A549 (cell line): ENCODE data around the gene TEX29. TPM values are rescaled to one million over a fixed set of nuclear protein-coding genes. Genes with fewer than 3 reads are reported as not detected.

Source experiments
- ATAC-seq, 2 experiments: fragments of 200-7000 bp in 1 of 2; fragments of >200 bp in 1 of 2; cut with Nextera tagmentation in 1 of 2; cut with Tn5 transposase in 1 of 2; 3 replicates each; pipeline versions ENCODE4 v1.8.0 to v1.9.1; 2018 to 2020; ENCODE audit warnings: mild to moderate bottlenecking in 1 of 2, moderate library complexity in 1 of 2
- CTCF ChIA-PET: fragments of 300-600 bp; sonication (Branson Sonifier 250); formaldehyde crosslinking; extraction: SDS; loops from one replicate; lab custom pipeline; 2021; ENCODE audit warnings: antibody characterized with exemption, inconsistent platforms; lab: Yijun Ruan, JAX
- POLR2A ChIA-PET: fragments of 350-600 bp; formaldehyde crosslinking; extraction: SDS; loops from one replicate; lab custom pipeline; 2021; ENCODE audit warnings: antibody characterized with exemption, inconsistent platforms; lab: Yijun Ruan, JAX
- DNase-seq, 2 experiments: peaks; one replicate each; pipeline versions ENCODE4 v3.0.0 to v3.0.0-alpha.2; 2011 to 2016; ENCODE audit warnings: low read depth in 1 of 2, low spot score in 1 of 2
- FAIRE-seq: peaks from 2 replicates; lab custom pipeline; 2011; peaks lifted over from hg19 to GRCh38; lab: Jason Lieb, UNC
- H3K27ac ChIP-seq, 2 experiments: fragments of >200 bp; sonication (Bioruptor Twin); formaldehyde crosslinking; 3 replicates each; pipeline ENCODE4 v1.5.1; 2016 to 2017
- H3K4me1 ChIP-seq: fragments of >200 bp; sonication (Bioruptor Twin); formaldehyde crosslinking; 3 replicates; pipeline ENCODE4 v1.6.1; 2016
- H3K4me2 ChIP-seq: fragments of >200 bp; sonication (Bioruptor Twin); formaldehyde crosslinking; 3 replicates; pipeline ENCODE4 v1.6.1; 2016
- H3K4me3 ChIP-seq: fragments of >200 bp; sonication (Bioruptor Twin); formaldehyde crosslinking; 3 replicates; pipeline ENCODE4 v1.5.1; 2016
- H3K9me3 ChIP-seq: fragments of >200 bp; sonication (Bioruptor Twin); formaldehyde crosslinking; 3 replicates; pipeline ENCODE4 v1.6.1; 2016
- BHLHE40 ChIP-seq: IDR thresholded peaks from 2 replicates; pipeline ENCODE4 v1.6.1; 2012; ENCODE audit warnings: low read depth, low read length, inconsistent platforms
- CBX2 ChIP-seq: fragments of 200-600 bp; sonication (generic); IDR thresholded peaks from 2 replicates; pipeline ENCODE4 v1.6.1; 2016; ENCODE audit warnings: low read depth, mild to moderate bottlenecking, borderline replicate concordance
- CEBPB ChIP-seq, 2 experiments: fragments of >200 bp in 1 of 2; sonication (Bioruptor Twin) in 1 of 2; formaldehyde crosslinking in 1 of 2; IDR thresholded peaks; 2 replicates each; pipeline ENCODE4 v1.6.1; 2012 to 2016
- E2F6 ChIP-seq: IDR thresholded peaks from 2 replicates; pipeline ENCODE4 v1.6.1; 2012; ENCODE audit warnings: low read depth, borderline replicate concordance
- EP300 ChIP-seq, 2 experiments: fragments of >200 bp; sonication (Bioruptor Twin); formaldehyde crosslinking; IDR thresholded peaks; 2 replicates in 1 of 2; 3 replicates in 1 of 2; pipeline ENCODE4 v1.6.1; 2016 to 2017
- FOSB ChIP-seq: fragments of 250-450 bp; sonication (Bioruptor Pico); IDR thresholded peaks from 2 replicates; pipeline ENCODE4 v1.5.0; 2020; ENCODE audit warnings: mild to moderate bottlenecking, moderate library complexity
- FOSL2 ChIP-seq, 2 experiments: fragments of 450-650 bp in 1 of 2; fragments of >200 bp in 1 of 2; sonication (Bioruptor Twin) in 1 of 2; formaldehyde crosslinking; IDR thresholded peaks; 2 replicates each; pipeline versions ENCODE4 v1.5.0 to v1.6.1; 2016 to 2020; ENCODE audit warnings: mild to moderate bottlenecking in 1 of 2, moderate library complexity in 1 of 2
- FOXS1 ChIP-seq: fragments of 250-450 bp; sonication (Bioruptor Pico); IDR thresholded peaks from 2 replicates; pipeline ENCODE4 v1.5.0; 2020; ENCODE audit warnings: mild to moderate bottlenecking, moderate library complexity
- GATA3 ChIP-seq: IDR thresholded peaks from 2 replicates; pipeline ENCODE4 v1.6.1; 2012; ENCODE audit warnings: borderline replicate concordance
- HES2 ChIP-seq: fragments of >200 bp; sonication (Bioruptor Twin); formaldehyde crosslinking; IDR thresholded peaks from 2 replicates; pipeline ENCODE4 v1.6.1; 2016
- HOXB13 ChIP-seq: fragments of 250-450 bp; sonication (Bioruptor Pico); IDR thresholded peaks from 2 replicates; pipeline ENCODE4 v1.5.0; 2020; ENCODE audit warnings: low read depth, mild to moderate bottlenecking, moderate library complexity
- JUN ChIP-seq, 2 experiments: fragments of >200 bp; sonication (Bioruptor Twin); formaldehyde crosslinking; IDR thresholded peaks; 2 replicates in 1 of 2; 3 replicates in 1 of 2; pipeline ENCODE4 v1.6.1; 2016 to 2017
- JUNB ChIP-seq: fragments of >200 bp; sonication (Bioruptor Twin); formaldehyde crosslinking; IDR thresholded peaks from 2 replicates; pipeline ENCODE4 v1.6.1; 2016
- KDM1A ChIP-seq: fragments of 200-600 bp; sonication (generic); IDR thresholded peaks from 2 replicates; pipeline ENCODE4 v1.6.1; 2016; ENCODE audit warnings: low read depth, mild to moderate bottlenecking
- KDM5A ChIP-seq: fragments of 200-600 bp; sonication (generic); IDR thresholded peaks from 2 replicates; pipeline ENCODE4 v1.6.1; 2016; ENCODE audit warnings: antibody characterized with exemption, mild to moderate bottlenecking
- NPAS2 ChIP-seq: fragments of 250-450 bp; sonication (Bioruptor Pico); IDR thresholded peaks from 2 replicates; pipeline ENCODE4 v1.8.0; 2022; ENCODE audit warnings: mild to moderate bottlenecking, moderate library complexity, borderline replicate concordance
- POLR2AphosphoS2 ChIP-seq: conservative IDR thresholded peaks from 2 replicates; pipeline ENCODE4 v1.6.1; 2012; ENCODE audit warnings: low read length, improper control_type of control experiment, inconsistent platforms
- SMC3 ChIP-seq: fragments of >200 bp; sonication (Bioruptor Twin); formaldehyde crosslinking; IDR thresholded peaks from 3 replicates; pipeline ENCODE4 v1.6.1; 2018; ENCODE audit warnings: inconsistent platforms
- TFCP2L1 ChIP-seq: fragments of 250-450 bp; sonication (Bioruptor Pico); IDR thresholded peaks from 2 replicates; pipeline ENCODE4 v1.5.0; 2021; ENCODE audit warnings: mild to moderate bottlenecking
- ZC3H11A ChIP-seq: fragments of 450-650 bp; IDR thresholded peaks from 2 replicates; pipeline ENCODE4 v1.6.1; 2014; ENCODE audit warnings: antibody characterized with exemption, mild to moderate bottlenecking
- ZFP36 ChIP-seq: fragments of 450-650 bp; IDR thresholded peaks from 2 replicates; pipeline ENCODE4 v1.6.1; 2014; ENCODE audit warnings: borderline replicate concordance; ENCODE audit not compliant: partially characterized antibody
- ZNF302 ChIP-seq: fragments of 250-450 bp; sonication (Bioruptor Pico); IDR thresholded peaks from 2 replicates; pipeline ENCODE4 v1.9.0; 2021; ENCODE audit warnings: inconsistent platforms, mild to moderate bottlenecking, moderate library complexity
- WGBS: methylation state at CpG from one replicate; pipeline ENCODE4 v1.1.6; 2017; ENCODE audit errors: missing lambda C conversion rate; 5-methylcytosine and 5-hydroxymethylcytosine counted together
- polyA plus RNA-seq, 4 experiments: library from polyadenylated mRNA; depleted of rRNA in 3 of 4; stranded (reverse); fragments of >200 nt; fragmentation: RNase III in 1 of 4; extraction: RNeasy Plus Mini Kit Qiagen cat#74134 plus additional on column Dnase treatment in 1 of 4; gene quantifications; 2 replicates in 3 of 4; 3 replicates in 1 of 4; pipeline ENCODE4 v1.2.3, GENCODE V29; 2011 to 2017
- TF ChIP-seq, protein P1 (sequence below): fragments of 150-350 bp; IDR thresholded peaks from 2 replicates; pipeline ENCODE4 v1.6.1; 2014; ENCODE audit warnings: low read depth, mild to moderate bottlenecking, low read length
- TF ChIP-seq, protein P2 (sequence below): fragments of 250-450 bp; sonication (Bioruptor Pico); IDR thresholded peaks from 2 replicates; pipeline ENCODE4 v1.5.0; 2020; ENCODE audit warnings: low read depth, mild to moderate bottlenecking, moderate library complexity

TEX29 gene
- polyA plus RNA-seq, 2 of the 4 experiments (the other 2 are of a cell fraction) = 0.13 to 0.35 TPM

GRCh38 chr13:111361046-111361872, 40.8 kb downstream of the TEX29 start:
- no peak for ATAC-seq

GRCh38 chr13:111361873-111362648, 41.6 kb downstream of the TEX29 start:
- CTCF ChIA-PET = no interaction called here
- ATAC-seq = no peak
- H3K9me3 ChIP-seq = no peaks in the 10 kb centered on the region
- TF ChIP-seq BHLHE40 (no peak), POLR2AphosphoS2 (no peak), FOSB (CRISPR knock-in tag) (no peak), FOSL2 (IDR thresholded peaks at IDR 0.05) (no peak), FOSL2 (CRISPR knock-in tag; IDR thresholded peaks at IDR 0.05) (no peak), FOXS1 (no peak), ZNF302 (CRISPR knock-in tag) (no peak), SMC3 (no peak), NPAS2 (no peak), HOXB13 (CRISPR knock-in tag) (no peak), JUNB (no peak), EP300 (IDR thresholded peaks at IDR 0.05) (no peak)
- TF ChIP-seq, protein P1, sequence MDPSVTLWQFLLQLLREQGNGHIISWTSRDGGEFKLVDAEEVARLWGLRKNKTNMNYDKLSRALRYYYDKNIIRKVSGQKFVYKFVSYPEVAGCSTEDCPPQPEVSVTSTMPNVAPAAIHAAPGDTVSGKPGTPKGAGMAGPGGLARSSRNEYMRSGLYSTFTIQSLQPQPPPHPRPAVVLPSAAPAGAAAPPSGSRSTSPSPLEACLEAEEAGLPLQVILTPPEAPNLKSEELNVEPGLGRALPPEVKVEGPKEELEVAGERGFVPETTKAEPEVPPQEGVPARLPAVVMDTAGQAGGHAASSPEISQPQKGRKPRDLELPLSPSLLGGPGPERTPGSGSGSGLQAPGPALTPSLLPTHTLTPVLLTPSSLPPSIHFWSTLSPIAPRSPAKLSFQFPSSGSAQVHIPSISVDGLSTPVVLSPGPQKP = no peak
- DNase-seq = no peak
- no peaks in the 10 kb centered on the region for H3K4me1 ChIP-seq
- FAIRE-seq = no peak
- no peak overlapping the region for H3K4me3 ChIP-seq
- WGBS = 3% methylated on average over 8 of the region's 11 CpGs
- H3K4me2 ChIP-seq = no peak overlapping the region
- H3K27ac ChIP-seq = no peak overlapping the region
- POLR2A ChIA-PET = no interaction called here

More at GRCh38 chr13:111361046-111361872, 40.8 kb downstream of the TEX29 start:
- no peak overlapping the region for H3K4me3 ChIP-seq
- no peaks in the 10 kb centered on the region for H3K9me3 ChIP-seq
- POLR2A ChIA-PET = no interaction called here
- no peak overlapping the region for H3K4me2 ChIP-seq
- FAIRE-seq (no peak), DNase-seq (no peak)
- no peak overlapping the region for H3K27ac ChIP-seq
- CTCF ChIA-PET = no interaction called here
- 17% methylated on average over 18 of the region's 20 CpGs for WGBS
- no peaks in the 10 kb centered on the region for H3K4me1 ChIP-seq
- TF ChIP-seq GATA3 (no peak), CBX2 (no peak), JUN (IDR thresholded peaks at IDR 0.05) (no peak), HES2 (no peak), CEBPB (IDR thresholded peaks at IDR 0.05) (no peak), E2F6 (no peak), ZC3H11A (no peak), FOSB (CRISPR knock-in tag) (no peak), TFCP2L1 (CRISPR knock-in tag) (no peak), KDM5A (no peak), KDM1A (no peak), ZFP36 (no peak)
- TF ChIP-seq, protein P2, sequence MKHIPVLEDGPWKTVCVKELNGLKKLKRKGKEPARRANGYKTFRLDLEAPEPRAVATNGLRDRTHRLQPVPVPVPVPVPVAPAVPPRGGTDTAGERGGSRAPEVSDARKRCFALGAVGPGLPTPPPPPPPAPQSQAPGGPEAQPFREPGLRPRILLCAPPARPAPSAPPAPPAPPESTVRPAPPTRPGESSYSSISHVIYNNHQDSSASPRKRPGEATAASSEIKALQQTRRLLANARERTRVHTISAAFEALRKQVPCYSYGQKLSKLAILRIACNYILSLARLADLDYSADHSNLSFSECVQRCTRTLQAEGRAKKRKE = no peak
